K562 (cell line): ENCODE data around the gene ARHGEF10L. TPM values are rescaled to one million over a fixed set of nuclear protein-coding genes. Genes with fewer than 3 reads are reported as not detected.

Source experiments
- ATAC-seq: fragments of 200-7000 bp; cut with Tn5 transposase; 3 replicates; pipeline ENCODE4 v1.9.1; 2020; ENCODE audit warnings: moderate library complexity
- BruUV-seq: library from RNA; stranded (reverse); fragments of 400-500 nt; replicated peaks from 2 replicates; lab custom pipeline; 2021; lab: Mats Ljungman, UMichigan
- CTCF ChIA-PET: fragments of 300-600 bp; formaldehyde crosslinking; extraction: SDS; loops from one replicate; lab custom pipeline; 2021; ENCODE audit warnings: low intra/inter-chr PET ratio; lab: Yijun Ruan, JAX
- POLR2A ChIA-PET: fragments of 300-600, 350-650 bp; sonication (Branson Sonifier 250); formaldehyde crosslinking; extraction: SDS; loops from one replicate; lab custom pipeline; 2021; ENCODE audit warnings: antibody characterized with exemption, inconsistent platforms; lab: Yijun Ruan, JAX
- DNase-seq, 4 experiments: peaks; one replicate each; pipeline versions ENCODE4 v3.0.0 to v3.0.0-alpha.2; 2011 to 2018; ENCODE audit warnings: low spot score in 3 of 4, mixed read lengths in 3 of 4; ENCODE audit errors: extremely low read depth in 1 of 4
- FAIRE-seq: peaks from 2 replicates; lab custom pipeline; 2011; peaks lifted over from hg19 to GRCh38; lab: Jason Lieb, UNC
- H2AFZ ChIP-seq: 2 replicates; pipeline ENCODE4 v1.6.0; 2011; ENCODE audit warnings: low read depth, low read length, control low read depth, inconsistent platforms
- H3K27ac ChIP-seq: fragments of 200-600 bp; 3 replicates; pipeline ENCODE4 v1.8.0; 2011; ENCODE audit warnings: low read depth, mild to moderate bottlenecking, control low read depth, inconsistent platforms, low read length, moderate library complexity, mixed read lengths; ENCODE audit errors: extremely low read depth
- H3K27me3 ChIP-seq, 2 experiments: fragments of 300-600 bp in 1 of 2; 2 replicates in 1 of 2; 3 replicates in 1 of 2; pipeline versions ENCODE4 v1.6.0 to v1.8.0; 2011; ENCODE audit warnings: inconsistent platforms in 2 of 2, low read length in 2 of 2, mild to moderate bottlenecking in 1 of 2, mixed read lengths in 1 of 2, moderate library complexity in 1 of 2; ENCODE audit not compliant: control insufficient read depth in 2 of 2, insufficient read depth in 2 of 2
- H3K36me3 ChIP-seq: fragments of 300-600 bp; 3 replicates; pipeline ENCODE4 v1.8.0; 2011; ENCODE audit warnings: mild to moderate bottlenecking, low read length, inconsistent platforms; ENCODE audit not compliant: control insufficient read depth, insufficient read depth
- H3K4me1 ChIP-seq, 2 experiments: fragments of 200-600 bp in 1 of 2; replicated peaks in 1 of 2; 2 replicates in 1 of 2; 3 replicates in 1 of 2; pipeline versions ENCODE4 v1.5.1 to v1.8.0; 2011; ENCODE audit warnings: inconsistent platforms in 2 of 2, low read length in 2 of 2, mild to moderate bottlenecking in 1 of 2, mixed read lengths in 1 of 2, moderate library complexity in 1 of 2; ENCODE audit not compliant: control insufficient read depth in 2 of 2, insufficient read depth in 2 of 2
- H3K4me2 ChIP-seq: 2 replicates; pipeline ENCODE4 v1.6.1; 2011; ENCODE audit warnings: low read length, control low read depth, inconsistent platforms, mixed read lengths; ENCODE audit not compliant: insufficient read depth
- H3K4me3 ChIP-seq: fragments of 200-600 bp; sonication (generic), shearing (Covaris generic); 2 replicates; pipeline ENCODE4 v1.5.1; 2016; ENCODE audit warnings: control low read depth, inconsistent platforms
- H3K79me2 ChIP-seq: fragments of 200-600 bp; 3 replicates; pipeline ENCODE4 v1.8.0; 2011; ENCODE audit warnings: low read length, inconsistent platforms; ENCODE audit not compliant: control insufficient read depth, insufficient read depth
- H3K9ac ChIP-seq, 2 experiments: 2 replicates each; pipeline versions ENCODE4 v1.6.0 to v1.6.1; 2011; ENCODE audit warnings: low read depth in 2 of 2, low read length in 2 of 2, control low read depth in 1 of 2, inconsistent platforms in 1 of 2, mild to moderate bottlenecking in 1 of 2, mixed read lengths in 1 of 2; ENCODE audit not compliant: insufficient read depth in 1 of 2
- H3K9me1 ChIP-seq: one replicate; pipeline ENCODE4 v1.6.0; 2011; ENCODE audit warnings: inconsistent platforms, mild to moderate bottlenecking, low read length, moderate library complexity; ENCODE audit not compliant: control insufficient read depth, insufficient read depth
- H3K9me3 ChIP-seq: replicated peaks from 2 replicates; pipeline ENCODE4 v1.5.1; 2011; ENCODE audit warnings: low read depth, low read length, inconsistent platforms; ENCODE audit not compliant: control insufficient read depth, insufficient read depth
- H4K20me1 ChIP-seq: replicated peaks from 2 replicates; pipeline ENCODE4 v1.6.1; 2011; ENCODE audit warnings: low read length, inconsistent platforms, mixed read lengths; ENCODE audit not compliant: control insufficient read depth, insufficient read depth
- IFI16 ChIP-seq: fragments of 250-450 bp; sonication (Bioruptor Pico); IDR thresholded peaks from 2 replicates; pipeline ENCODE4 v2.1.2; 2022; ENCODE audit warnings: mild to moderate bottlenecking, inconsistent platforms
- JUNB ChIP-seq: fragments of 450-650 bp; formaldehyde crosslinking; conservative IDR thresholded peaks from 2 replicates; pipeline ENCODE4 v1.4.0; 2020; ENCODE audit warnings: mild to moderate bottlenecking
- MTA1 ChIP-seq: fragments of 450-650 bp; IDR thresholded peaks from 2 replicates; pipeline ENCODE4 v1.6.1; 2017; ENCODE audit warnings: borderline replicate concordance
- ZNF780A ChIP-seq: fragments of 250-450 bp; sonication (Bioruptor Pico); IDR thresholded peaks from 2 replicates; pipeline ENCODE4 v1.5.0; 2021; ENCODE audit warnings: mild to moderate bottlenecking
- WGBS: fragments of 100-300 bp; shearing (Covaris generic); methylation state at CpG from one replicate; pipeline ENCODE4 v1.1.6; 2016; ENCODE audit warnings: low coverage, mixed read lengths; ENCODE audit not compliant: insufficient coverage; ENCODE audit errors: missing lambda C conversion rate; 5-methylcytosine and 5-hydroxymethylcytosine counted together
- in situ Hi-C: fragments of 300-500 bp; cut with MboI; formaldehyde crosslinking; loops from 4 replicates; pipeline ENCODE4 v1.15.0; 2018; ENCODE audit warnings: inconsistent platforms, mixed read lengths
- intact Hi-C: fragments of 100-400 bp; cut with micrococcal nuclease; formaldehyde crosslinking; loops from 2 replicates; pipeline ENCODE4 v1.14.2; 2022
- polyA plus RNA-seq, 8 experiments: library from polyadenylated mRNA; depleted of rRNA in 4 of 8; stranded (reverse) in 5 of 8; unstranded in 3 of 8; fragments of >200 nt; fragmentation: Nextera tagmentation in 2 of 8; fragmentation: Illumina TruSeq in 1 of 8; extraction: Ambion mirVana in 2 of 8; extraction: Trizol in 1 of 8; gene quantifications; 2 replicates each; pipeline versions ENCODE4 v1.2.1 to v1.2.3, GENCODE V29; 2011 to 2014; ENCODE audit warnings: inconsistent platforms in 1 of 8, missing spikeins in 1 of 8
- total RNA-seq, 7 experiments: library from RNA; depleted of rRNA in 6 of 7; stranded (reverse); fragments of >200 nt in 6 of 7; fragmentation: Illumina TruSeq in 2 of 7; extraction: Trizol in 2 of 7; gene quantifications; 2 replicates each; pipeline versions ENCODE4 v1.2.1 to v1.2.3, GENCODE V29; 2011 to 2021; ENCODE audit warnings: low replicate concordance in 1 of 7
- TF ChIP-seq, protein P1 (sequence below): fragments of 250-450 bp; sonication (Bioruptor Pico); IDR thresholded peaks from 2 replicates; pipeline ENCODE4 v1.5.0; 2022; ENCODE audit warnings: mild to moderate bottlenecking
- TF ChIP-seq, protein P2 (sequence below): fragments of 250-450 bp; sonication (Bioruptor Pico); IDR thresholded peaks from 2 replicates; pipeline ENCODE4 v1.5.0; 2020; ENCODE audit warnings: mild to moderate bottlenecking, borderline replicate concordance
- TF ChIP-seq, protein P3 (sequence below): fragments of 450-650 bp; IDR thresholded peaks from 2 replicates; pipeline ENCODE4 v1.6.1; 2016; ENCODE audit warnings: mild to moderate bottlenecking, moderate library complexity

The ARHGEF10L gene
- total and polyA plus RNA-seq, 9 of the 15 experiments (the other 6 are each of a cell fraction or from before 2014, with no cell fraction given): 0.09 to 0.13 TPM; not detected in 7

DNA sequence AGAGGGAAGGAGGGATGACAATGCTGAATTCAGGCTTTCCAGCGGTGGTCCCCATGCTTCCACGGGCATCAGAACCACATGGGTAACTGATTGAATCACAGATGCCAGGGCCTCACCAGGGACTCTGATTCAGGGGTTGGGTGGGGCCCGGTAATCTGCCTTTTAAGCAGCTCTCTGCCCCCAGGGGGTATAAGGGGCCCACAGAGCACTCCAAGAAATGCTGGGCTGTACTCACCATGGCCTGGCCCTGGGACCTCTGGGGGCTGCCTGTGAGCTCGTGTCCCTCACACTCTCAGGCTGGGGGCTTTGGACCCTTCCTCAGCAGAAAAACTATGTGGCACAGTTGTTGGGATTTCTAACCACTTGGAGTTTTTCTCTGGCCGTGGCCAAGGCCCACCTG lies 70.6 kb downstream of the ARHGEF10L start:
- 0% methylated on average over 3 of the region's 5 CpGs for WGBS
- H3K4me3 ChIP-seq: no peak overlapping the region
- no peak overlapping the region for H2AFZ ChIP-seq
- POLR2A ChIA-PET: no interaction called here
- peaks cover 13 to 62% of the 10 kb centered on the region in 2 experiments; a peak in 3 of 5 replicates for H3K27me3 ChIP-seq
- ATAC-seq (no peak), FAIRE-seq (no peak), DNase-seq (no peak)
- H3K4me2 ChIP-seq: no peak overlapping the region
- CTCF ChIA-PET: interaction anchor here (1.4 kb wide), 1 partner anchor 116 kb away, joined by 4 read pairs; no protein-coding TSS in a partner anchor
- peaks cover 8% of the 10 kb centered on the region; the same call in 1 of the 2 replicates for H4K20me1 ChIP-seq
- H3K9me3 ChIP-seq: no peaks in the 10 kb centered on the region
- no TSS peak for BruUV-seq
- H3K79me2 ChIP-seq: no peaks in the 10 kb centered on the region
- H3K9me1 ChIP-seq: no peaks in the 10 kb centered on the region
- no peak overlapping the region for H3K9ac ChIP-seq
- H3K36me3 ChIP-seq: no peaks in the 10 kb centered on the region
- in situ Hi-C loops: no loop called here
- intact Hi-C loops: no loop called here
- no peak overlapping the region for H3K27ac ChIP-seq
- H3K4me1 ChIP-seq: no peaks in the 10 kb centered on the region
- no peak for TF ChIP-seq IFI16
- TF ChIP-seq, protein P1, sequence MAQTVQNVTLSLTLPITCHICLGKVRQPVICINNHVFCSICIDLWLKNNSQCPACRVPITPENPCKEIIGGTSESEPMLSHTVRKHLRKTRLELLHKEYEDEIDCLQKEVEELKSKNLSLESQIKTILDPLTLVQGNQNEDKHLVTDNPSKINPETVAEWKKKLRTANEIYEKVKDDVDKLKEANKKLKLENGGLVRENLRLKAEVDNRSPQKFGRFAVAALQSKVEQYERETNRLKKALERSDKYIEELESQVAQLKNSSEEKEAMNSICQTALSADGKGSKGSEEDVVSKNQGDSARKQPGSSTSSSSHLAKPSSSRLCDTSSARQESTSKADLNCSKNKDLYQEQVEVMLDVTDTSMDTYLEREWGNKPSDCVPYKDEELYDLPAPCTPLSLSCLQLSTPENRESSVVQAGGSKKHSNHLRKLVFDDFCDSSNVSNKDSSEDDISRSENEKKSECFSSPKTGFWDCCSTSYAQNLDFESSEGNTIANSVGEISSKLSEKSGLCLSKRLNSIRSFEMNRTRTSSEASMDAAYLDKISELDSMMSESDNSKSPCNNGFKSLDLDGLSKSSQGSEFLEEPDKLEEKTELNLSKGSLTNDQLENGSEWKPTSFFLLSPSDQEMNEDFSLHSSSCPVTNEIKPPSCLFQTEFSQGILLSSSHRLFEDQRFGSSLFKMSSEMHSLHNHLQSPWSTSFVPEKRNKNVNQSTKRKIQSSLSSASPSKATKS (CRISPR knock-in tag): no peak
- TF ChIP-seq, protein P2, sequence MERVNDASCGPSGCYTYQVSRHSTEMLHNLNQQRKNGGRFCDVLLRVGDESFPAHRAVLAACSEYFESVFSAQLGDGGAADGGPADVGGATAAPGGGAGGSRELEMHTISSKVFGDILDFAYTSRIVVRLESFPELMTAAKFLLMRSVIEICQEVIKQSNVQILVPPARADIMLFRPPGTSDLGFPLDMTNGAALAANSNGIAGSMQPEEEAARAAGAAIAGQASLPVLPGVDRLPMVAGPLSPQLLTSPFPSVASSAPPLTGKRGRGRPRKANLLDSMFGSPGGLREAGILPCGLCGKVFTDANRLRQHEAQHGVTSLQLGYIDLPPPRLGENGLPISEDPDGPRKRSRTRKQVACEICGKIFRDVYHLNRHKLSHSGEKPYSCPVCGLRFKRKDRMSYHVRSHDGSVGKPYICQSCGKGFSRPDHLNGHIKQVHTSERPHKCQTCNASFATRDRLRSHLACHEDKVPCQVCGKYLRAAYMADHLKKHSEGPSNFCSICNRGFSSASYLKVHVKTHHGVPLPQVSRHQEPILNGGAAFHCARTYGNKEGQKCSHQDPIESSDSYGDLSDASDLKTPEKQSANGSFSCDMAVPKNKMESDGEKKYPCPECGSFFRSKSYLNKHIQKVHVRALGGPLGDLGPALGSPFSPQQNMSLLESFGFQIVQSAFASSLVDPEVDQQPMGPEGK: no peak
- no peak for TF ChIP-seq MTA1
- no peak for TF ChIP-seq ZNF780A (CRISPR knock-in tag)
- TF ChIP-seq JUNB (CRISPR knock-in tag): no peak
- TF ChIP-seq, protein P3, sequence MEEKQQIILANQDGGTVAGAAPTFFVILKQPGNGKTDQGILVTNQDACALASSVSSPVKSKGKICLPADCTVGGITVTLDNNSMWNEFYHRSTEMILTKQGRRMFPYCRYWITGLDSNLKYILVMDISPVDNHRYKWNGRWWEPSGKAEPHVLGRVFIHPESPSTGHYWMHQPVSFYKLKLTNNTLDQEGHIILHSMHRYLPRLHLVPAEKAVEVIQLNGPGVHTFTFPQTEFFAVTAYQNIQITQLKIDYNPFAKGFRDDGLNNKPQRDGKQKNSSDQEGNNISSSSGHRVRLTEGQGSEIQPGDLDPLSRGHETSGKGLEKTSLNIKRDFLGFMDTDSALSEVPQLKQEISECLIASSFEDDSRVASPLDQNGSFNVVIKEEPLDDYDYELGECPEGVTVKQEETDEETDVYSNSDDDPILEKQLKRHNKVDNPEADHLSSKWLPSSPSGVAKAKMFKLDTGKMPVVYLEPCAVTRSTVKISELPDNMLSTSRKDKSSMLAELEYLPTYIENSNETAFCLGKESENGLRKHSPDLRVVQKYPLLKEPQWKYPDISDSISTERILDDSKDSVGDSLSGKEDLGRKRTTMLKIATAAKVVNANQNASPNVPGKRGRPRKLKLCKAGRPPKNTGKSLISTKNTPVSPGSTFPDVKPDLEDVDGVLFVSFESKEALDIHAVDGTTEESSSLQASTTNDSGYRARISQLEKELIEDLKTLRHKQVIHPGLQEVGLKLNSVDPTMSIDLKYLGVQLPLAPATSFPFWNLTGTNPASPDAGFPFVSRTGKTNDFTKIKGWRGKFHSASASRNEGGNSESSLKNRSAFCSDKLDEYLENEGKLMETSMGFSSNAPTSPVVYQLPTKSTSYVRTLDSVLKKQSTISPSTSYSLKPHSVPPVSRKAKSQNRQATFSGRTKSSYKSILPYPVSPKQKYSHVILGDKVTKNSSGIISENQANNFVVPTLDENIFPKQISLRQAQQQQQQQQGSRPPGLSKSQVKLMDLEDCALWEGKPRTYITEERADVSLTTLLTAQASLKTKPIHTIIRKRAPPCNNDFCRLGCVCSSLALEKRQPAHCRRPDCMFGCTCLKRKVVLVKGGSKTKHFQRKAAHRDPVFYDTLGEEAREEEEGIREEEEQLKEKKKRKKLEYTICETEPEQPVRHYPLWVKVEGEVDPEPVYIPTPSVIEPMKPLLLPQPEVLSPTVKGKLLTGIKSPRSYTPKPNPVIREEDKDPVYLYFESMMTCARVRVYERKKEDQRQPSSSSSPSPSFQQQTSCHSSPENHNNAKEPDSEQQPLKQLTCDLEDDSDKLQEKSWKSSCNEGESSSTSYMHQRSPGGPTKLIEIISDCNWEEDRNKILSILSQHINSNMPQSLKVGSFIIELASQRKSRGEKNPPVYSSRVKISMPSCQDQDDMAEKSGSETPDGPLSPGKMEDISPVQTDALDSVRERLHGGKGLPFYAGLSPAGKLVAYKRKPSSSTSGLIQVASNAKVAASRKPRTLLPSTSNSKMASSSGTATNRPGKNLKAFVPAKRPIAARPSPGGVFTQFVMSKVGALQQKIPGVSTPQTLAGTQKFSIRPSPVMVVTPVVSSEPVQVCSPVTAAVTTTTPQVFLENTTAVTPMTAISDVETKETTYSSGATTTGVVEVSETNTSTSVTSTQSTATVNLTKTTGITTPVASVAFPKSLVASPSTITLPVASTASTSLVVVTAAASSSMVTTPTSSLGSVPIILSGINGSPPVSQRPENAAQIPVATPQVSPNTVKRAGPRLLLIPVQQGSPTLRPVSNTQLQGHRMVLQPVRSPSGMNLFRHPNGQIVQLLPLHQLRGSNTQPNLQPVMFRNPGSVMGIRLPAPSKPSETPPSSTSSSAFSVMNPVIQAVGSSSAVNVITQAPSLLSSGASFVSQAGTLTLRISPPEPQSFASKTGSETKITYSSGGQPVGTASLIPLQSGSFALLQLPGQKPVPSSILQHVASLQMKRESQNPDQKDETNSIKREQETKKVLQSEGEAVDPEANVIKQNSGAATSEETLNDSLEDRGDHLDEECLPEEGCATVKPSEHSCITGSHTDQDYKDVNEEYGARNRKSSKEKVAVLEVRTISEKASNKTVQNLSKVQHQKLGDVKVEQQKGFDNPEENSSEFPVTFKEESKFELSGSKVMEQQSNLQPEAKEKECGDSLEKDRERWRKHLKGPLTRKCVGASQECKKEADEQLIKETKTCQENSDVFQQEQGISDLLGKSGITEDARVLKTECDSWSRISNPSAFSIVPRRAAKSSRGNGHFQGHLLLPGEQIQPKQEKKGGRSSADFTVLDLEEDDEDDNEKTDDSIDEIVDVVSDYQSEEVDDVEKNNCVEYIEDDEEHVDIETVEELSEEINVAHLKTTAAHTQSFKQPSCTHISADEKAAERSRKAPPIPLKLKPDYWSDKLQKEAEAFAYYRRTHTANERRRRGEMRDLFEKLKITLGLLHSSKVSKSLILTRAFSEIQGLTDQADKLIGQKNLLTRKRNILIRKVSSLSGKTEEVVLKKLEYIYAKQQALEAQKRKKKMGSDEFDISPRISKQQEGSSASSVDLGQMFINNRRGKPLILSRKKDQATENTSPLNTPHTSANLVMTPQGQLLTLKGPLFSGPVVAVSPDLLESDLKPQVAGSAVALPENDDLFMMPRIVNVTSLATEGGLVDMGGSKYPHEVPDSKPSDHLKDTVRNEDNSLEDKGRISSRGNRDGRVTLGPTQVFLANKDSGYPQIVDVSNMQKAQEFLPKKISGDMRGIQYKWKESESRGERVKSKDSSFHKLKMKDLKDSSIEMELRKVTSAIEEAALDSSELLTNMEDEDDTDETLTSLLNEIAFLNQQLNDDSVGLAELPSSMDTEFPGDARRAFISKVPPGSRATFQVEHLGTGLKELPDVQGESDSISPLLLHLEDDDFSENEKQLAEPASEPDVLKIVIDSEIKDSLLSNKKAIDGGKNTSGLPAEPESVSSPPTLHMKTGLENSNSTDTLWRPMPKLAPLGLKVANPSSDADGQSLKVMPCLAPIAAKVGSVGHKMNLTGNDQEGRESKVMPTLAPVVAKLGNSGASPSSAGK: no peak
